GM19043 (cell line): ENCODE measurements around the gene ZNF660.
"Not testable (repeated sequence)": the region's sequence is repeated elsewhere in the genome, so short reads cannot be mapped to it uniquely, and the experiment has no call there.

ENCODE experiments used
- ATAC-seq: cut with Tn5 transposase; IDR thresholded peaks from one replicate; pipeline ENCODE4 v1.9.1; 2021; ENCODE audit warnings: low read depth; ENCODE audit not compliant: unreplicated experiment

The ZNF660 gene

DNA sequence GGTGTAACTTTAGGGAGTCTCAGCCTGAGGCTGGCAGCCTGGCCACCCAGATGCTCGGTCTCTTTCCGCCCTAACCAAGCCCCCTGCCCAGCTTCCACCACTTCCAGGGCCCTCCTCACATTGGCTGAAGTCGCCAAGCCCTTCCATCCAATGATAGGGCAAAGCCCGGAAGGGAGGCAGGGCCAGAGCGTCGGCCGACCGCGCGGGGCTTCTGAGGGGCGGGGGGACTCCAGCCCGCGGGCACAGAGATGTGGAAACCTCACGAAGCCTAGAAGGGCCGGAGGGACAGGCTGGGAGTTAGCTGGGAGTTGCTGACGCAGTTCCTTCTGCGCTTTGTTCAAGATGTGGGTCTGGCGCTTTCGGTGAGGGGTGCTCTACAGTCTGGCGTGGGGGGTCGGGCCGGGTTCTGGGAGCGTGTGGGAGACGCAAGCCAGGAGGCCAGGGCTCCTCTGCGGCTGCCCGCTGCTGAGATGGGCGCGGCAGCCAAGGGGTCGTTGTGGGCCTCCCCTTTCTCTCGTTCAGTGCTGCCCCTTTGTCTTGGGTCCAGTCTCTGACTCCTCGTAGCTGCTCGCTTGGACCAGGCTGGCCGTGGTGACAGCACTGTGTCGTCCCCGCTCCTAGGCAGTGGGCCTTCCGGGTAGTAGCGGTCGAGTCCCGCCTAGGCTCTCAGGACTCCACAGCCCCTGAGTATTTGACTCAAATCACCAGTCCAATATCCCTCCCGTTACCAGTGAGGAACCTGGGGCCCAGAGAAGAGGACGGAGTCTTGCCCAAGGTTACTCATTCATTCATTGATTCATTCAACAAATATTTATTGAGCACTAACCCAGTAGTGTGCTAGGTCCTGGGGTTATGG, at the start of gene ZNF660:
ZNF660 (plus strand) TSS at position 319 of the 856 bp plus-strand sequence. CDS start 9,230 bp downstream, outside the sequence.
- peak; percentile 75 for ATAC-seq

DNA sequence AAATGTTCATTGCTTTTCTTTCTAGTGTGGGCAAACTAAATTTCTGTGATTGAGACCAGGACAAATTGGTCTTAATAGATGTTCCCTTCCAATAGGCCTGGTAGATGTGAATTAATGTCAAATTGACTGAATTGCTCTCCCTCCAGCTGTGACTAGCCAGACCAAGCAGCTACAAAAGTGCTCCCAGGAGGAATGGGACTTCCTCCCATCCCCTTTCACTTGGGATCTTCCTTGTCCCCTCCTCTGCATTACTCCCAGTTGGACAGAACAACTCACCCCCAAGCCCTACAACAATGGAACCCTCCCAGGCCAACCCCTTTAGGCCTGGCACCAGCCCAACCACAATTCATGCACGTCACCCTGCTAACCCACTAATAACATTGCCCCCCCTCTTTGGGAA, 49.4 kb upstream of the ZNF660 start:
- ATAC-seq, result no peak

DNA sequence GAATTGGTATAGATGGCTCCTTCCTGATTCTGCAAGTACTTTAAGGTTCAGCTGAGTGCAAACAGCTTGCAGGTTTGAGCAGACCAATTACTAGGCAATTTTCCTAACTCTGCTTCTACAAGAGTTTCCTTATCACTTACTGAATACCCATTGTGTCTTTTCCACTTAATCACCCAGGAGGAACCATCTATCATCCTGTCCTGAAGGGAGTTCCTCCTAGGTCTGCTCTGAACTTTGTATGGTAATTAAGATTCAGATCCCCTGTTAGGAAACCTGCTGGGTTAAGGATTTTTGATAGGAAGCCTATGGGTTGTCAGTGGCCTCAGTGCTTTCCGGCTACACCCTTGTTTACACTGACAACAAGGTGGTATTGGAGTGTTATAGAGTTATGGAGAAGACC, 40.0 kb upstream of the ZNF660 start:
- ATAC-seq, result not testable (repeated sequence)

DNA sequence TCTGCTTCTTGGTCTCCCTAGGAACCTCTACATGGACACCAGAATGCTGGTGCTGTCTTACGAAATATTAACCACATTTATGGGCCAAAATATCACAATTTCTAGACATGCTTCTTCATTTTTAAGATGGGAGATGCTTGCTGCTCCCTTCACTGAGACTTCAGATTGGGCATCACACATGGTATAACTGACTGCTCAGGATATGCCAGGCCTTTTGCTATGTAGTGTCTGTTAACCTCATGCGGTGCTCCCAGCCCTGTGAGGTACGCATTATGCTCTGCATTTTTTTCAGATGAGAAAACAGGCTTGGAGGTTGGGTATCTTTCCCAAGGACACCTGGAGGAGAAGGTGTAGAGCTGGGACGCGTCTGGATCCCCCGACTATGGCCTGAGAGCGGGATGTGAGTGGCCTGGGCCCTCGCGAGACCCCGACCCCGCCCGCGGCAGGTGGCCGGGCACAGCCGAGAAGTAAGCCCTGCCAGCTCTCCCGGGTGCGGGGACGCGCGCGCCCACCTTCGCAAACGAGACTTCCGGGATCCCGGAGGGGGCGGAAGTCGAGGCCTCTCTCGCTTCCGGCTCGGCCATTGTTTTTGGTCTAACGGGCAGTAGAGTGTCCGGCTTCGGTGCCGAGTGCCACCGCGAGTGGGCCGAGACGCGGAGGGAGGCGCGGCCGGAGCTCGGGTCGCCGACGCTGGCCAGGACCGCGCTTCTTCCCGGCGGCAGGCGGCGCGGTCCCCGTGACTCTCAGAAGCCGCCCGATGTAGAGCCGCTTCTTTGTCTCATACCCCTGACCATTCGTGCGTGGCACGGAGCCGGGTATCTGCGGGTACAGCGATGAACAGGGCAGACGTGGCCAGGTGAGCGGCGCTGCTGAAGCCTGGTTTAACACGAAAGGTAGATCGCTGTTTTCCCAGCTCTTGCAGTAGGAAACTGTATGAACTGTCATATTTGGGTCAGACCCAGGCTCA, 29.9 kb upstream of the ZNF660 start, which contains the start of gene ZKSCAN7:
ZKSCAN7 (plus strand) TSS at position 568 of the 967 bp plus-strand sequence. CDS start 1,855 bp downstream, outside the sequence.
- peak; percentile 77 for ATAC-seq

DNA sequence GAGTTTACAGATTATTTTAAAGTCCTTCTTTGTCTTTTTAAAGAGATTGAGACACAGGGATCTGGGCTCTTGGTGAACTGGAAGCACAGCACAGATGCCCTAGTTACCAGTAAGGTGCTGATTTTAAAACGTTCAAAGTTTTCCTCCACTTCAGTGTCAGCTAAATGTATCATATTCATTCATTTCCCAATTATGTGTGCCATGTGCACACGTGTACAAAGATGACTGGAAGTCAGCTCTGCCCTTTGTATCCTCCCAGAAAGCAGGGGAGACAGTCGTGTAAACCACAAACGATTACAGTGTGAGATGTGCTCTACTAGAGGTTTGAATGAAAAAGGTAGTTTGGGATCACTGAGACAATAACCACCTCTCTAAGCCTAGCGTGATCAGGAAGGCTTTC, 29.0 kb upstream of the ZNF660 start:
- no peak for ATAC-seq

DNA sequence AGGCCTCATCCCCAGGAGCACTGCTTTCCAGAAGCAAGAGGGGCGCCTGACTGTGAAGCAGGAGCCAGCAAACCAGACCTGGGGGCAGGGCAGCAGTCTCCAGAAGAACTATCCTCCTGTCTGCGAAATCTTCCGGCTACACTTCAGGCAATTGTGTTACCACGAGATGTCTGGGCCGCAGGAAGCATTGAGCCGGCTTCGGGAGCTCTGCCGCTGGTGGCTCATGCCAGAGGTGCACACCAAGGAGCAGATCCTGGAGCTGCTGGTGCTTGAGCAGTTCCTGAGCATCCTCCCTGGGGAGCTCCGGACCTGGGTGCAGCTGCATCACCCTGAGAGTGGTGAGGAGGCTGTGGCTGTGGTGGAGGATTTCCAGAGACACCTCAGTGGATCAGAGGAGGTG, 27.7 kb upstream of the ZNF660 start:
- ATAC-seq, result no peak

DNA sequence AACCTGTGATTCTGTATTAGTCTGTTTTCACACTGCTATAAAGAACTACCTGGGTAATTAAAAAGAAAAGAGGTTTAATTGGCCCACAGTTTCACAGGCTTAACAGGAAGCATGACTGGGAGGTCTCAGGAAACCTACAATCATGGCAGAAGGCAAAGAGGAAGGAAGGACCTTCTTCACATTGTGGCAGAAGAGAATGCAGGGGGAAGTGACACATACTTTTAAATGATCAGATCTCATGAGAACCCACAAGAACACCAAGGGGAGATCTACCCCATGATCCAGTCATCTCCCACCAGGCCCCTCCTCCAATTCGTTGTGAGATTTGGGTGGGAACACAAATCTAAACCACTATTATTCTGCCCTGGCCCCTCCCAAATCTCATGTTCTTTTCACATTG, 23.7 kb upstream of the ZNF660 start:
- ATAC-seq, result no peak

DNA sequence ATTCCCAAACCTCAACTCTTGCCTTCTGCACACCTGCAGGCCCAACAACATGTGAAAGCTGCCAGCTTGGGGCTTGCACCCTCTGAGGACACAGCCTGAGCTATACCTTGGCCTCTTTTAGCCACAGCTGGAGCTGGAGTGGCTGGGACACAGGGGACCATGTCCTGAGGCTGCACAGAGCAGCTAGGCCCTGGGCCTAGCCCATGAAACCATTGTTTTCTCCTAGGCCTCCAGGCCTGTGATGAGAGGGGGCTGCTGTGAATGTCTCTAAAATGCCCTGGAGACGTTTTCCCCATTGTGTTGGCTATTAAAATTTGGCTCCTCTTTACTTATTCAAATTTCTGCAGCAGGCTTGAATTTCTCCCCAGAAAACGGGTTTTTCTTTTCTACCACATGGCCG, 22.6 kb upstream of the ZNF660 start:
- ATAC-seq, result no peak

DNA sequence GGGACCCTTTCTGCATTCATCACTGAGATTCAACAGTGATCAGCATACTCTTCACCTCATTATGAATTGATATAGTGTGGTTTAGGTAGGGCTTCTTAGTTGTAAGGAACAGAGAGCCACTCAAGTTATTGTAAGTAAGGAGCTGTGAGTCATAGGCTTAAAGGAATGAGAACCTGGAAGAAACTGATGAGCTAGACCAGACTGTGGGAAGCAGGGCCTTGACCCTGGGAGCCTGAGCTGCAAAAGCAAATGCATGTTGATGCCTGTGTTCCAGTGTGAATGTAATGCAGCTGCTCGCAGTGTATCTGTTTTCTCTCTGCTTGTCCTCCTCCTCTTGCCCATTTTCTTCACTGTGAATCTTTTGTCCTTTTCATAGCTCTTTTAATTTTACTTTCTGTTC, 16.2 kb upstream of the ZNF660 start:
- no peak for ATAC-seq

DNA sequence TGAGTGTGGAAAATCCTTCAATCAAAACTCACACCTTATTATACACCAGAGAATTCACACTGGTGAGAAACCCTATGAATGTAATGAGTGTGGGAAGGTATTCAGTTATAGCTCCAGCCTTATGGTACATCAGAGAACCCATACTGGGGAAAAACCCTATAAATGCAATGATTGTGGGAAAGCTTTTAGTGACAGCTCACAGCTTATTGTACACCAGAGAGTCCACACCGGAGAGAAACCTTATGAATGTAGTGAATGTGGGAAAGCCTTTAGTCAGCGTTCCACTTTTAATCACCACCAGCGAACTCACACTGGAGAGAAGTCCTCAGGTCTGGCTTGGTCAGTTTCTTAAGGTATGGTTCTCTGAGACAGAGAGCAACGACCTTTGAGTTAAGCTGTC, 13.7 kb upstream of the ZNF660 start:
- ATAC-seq, result no peak

DNA sequence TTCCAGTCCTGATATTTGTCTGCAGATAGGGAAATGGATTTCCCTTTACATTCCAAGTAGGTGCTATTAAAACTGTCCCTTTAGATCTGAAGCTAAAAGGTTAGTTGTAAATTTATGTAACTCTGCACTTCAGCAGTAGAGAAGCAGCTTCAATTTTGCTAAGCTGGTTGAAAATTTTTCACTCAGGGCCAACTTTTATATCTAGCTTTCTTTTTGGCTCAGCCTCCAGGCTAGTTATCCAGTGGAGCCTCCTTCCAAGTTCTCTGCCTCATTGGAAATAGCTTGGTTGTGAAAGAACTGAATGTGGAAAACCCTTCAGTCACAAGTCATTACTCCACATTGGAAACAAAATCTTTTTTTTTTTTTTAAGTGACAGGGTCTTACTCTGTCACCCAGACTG, 8.2 kb upstream of the ZNF660 start:
- no peak for ATAC-seq

DNA sequence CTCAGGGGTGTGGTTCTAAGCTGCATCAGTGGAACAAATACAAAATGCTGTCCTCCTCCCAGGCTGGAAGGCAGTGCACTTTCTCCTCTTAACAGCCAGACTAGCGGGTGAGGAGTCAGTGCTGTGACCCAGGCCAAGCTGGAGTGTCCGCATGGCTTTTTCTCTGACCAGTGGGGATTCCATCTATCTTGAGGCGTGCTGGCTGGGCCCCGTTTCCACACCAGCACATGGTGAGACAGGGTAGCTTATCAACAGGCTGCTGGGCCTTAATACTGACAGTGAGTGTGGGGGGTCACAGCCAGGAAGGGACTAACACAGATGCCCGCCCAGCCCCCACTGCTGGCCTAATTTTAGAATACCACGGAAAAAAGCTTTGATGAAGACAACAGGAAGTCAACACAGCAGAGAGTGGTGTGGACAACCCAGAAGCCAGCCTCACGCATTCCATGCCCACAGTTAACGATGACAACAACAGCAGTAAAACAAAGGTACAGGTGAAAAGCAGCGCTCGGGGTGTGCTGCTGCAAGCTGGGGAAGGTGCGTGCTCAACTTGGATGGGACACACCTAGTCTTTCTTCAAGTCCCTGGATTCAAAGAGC, 7.3 kb upstream of the ZNF660 start:
- ATAC-seq, result not testable (repeated sequence)

DNA sequence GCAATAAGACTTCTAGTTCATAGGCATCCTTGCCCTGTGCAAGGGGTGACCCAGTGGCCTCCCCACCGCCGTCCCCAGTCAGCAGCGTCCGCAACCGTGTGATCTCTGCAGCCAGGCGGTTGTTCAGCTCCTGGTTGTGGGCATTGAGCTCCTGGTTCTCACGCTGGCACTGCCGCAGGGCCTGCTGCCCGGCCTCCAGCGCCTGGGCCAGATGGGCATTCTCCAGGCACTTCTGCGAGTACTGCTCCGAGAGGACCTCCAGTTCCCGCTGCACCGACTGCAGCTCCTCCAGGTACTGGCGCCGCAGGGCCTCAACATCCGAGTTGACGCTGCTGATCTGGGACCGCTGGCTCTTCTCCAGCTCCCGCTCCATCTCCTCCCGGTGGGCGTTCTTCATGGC, 6.4 kb upstream of the ZNF660 start:
- not testable (repeated sequence) for ATAC-seq

DNA sequence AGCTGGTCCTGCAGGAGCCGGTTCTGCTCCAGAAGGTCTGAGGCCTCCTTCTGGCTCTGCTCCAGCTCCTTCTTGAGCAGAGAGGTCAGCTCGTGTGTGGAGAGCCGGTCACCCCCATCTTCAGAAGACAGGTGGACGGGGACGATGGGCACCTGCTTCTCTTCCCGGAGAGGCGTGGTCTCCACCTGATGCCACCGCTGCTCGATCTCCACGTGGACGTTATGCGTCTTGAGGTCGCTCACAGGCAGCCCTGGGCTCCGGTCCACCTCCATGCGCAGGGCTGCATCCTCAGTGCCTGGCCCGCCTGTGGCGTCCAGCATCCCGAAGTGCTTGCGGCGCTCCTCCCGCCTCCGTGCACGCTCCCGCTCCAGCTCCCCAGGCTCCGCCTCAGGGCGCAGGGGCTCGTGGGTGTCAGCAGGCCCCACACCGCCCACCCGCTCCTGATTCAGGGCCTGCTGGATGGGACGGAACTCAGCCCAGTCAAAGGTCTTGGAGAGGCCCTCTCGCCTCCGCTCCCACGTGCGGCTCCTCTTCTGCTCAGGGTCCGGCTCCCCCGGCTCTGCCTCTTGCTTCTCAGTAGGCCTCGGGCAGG, 5.7 kb upstream of the ZNF660 start:
- not testable (repeated sequence) for ATAC-seq

DNA sequence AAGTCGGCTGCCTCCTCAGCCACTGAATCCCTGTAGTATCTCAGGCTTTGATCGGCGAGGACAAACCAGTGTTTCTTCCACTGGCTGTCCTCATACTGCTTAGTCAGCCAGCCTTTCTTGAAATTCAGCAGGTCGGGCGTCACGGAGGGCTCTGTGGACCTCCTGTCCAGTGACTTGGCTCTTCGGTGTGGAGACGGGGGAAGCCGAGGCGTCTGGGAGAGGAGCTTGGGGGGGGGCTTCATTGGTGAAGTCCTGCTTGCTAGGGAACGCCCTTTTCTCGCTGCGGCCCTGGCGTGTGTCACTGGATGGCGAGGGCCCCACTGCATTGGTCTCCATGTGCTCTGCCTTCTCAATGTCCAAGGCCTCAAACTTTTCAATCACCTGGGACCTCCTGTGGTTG, 5.0 kb upstream of the ZNF660 start:
- not testable (repeated sequence) for ATAC-seq

DNA sequence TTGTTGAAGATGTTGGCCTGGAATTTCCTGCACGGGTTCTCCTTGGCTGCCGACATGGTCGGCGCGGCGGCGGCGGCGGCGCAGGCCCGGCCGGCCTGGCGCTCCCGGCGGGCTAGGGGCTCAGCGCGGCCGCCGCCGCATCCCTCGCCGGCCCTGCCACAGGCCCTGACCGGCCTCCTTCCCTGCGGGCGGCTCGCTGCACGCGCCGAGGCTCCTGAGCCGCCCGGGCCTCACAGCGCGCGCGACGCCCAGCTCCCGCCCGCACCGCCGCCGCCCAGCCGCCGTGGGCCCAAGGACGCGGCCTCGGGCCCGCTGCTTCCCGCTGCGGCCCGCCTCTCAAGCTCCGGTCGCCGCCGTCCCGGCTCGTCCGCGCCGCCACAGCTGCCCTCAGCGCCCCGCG, 3.8 kb upstream of the ZNF660 start:
- not testable (repeated sequence) for ATAC-seq

DNA sequence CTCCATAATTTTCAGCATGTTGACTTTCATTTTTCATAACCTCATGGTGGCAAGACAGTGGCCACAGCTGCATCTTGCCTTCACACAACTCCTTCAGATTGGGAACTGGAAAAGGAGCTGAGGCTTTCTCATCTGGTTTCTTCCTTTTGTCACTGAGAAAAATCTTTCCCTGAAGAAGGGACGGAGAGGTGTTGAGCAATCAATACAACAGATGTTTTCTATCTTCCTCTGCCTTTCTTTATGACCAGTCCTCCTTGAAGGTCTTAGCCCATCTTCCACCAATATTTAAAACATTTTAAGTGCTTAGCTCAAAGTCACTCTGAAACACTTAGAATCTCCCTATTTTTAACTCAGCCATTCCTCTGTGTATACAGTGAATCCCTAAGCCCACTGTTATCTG, 11.9 kb downstream of the ZNF660 start:
- no peak for ATAC-seq

DNA sequence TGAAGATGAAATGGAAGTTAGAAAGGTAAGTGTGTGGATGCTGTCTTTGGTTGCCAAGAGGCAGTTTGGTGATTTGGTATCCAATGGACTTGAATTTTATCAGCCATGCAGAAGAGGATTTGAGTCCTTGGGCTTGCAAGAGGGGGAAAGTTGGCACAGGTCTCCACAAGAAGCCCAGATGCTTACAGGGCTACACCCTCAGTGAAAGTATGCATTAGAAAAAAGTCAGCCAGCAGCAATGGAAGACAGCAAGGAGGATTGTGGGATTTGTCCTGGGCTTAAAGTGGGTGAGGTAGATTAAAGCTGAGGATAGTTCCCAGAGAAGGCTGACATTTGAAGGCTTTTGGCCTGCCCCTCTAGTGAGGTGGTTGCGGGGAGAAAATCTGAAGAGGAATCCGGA, 17.0 kb downstream of the ZNF660 start:
- no peak for ATAC-seq

DNA sequence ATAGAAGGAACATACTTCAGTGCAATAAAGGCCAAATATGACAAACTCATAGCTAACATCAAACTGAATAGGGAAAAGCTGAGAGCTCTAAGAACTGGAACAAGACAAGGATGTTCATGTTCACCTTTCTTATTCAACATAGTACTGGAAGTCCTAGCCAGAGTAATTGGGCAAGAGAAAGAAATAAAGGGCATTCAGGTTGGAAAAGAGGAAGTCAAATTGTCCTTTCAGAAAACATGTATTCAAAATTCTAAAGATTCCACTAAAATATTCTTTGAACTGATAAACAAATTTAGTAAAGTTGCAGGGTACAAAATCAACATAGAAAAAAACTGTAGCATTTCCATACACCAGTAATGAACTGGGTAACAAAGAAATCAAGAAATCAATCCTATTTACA, 27.9 kb downstream of the ZNF660 start:
- ATAC-seq, result no peak

DNA sequence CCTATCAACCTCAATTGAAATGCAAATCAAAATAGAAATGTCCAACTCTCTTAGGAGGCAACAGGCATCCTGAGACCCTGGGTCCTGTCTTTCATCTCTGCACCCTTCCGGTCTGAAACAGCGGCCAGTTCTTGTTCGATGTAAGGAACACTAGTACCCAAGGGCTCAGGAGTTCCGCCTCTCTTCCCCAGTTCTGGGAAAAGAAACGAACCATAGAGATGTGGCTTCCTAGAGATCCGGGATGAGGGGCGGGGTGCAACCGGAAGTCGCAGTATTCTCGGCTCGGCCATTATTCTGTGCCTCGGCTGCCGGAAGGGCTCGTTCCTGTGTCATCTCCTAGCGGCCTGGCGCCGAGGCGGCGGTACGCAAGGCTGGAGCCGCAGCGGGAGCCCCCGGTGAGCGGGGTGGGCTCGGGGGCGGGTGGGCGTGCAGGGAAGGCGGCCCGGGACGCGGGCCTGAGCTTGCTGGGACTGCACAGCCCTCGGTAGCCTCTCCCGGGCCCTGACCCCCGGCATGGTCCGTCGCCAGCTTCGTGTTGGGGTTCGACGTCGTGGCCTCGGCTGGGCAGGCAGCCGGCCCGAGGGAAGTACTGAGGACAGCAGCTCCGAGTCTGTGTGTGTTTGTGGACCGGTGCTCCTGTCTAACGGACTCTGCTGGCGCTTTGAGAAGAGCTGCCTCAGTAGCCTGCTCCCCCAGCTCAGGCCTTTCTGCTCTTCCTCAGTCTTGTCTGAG, 40.2 kb downstream of the ZNF660 start, which contains the start of gene ZNF197:
ZNF197 (plus strand) TSS at position 288 of the 732 bp plus-strand sequence. CDS start 4,119 bp downstream, outside the sequence.
- ATAC-seq, result peak; percentile 91
